Measurements from ENCODE around the gene ARPC2. TPM values are rescaled to one million over a fixed set of nuclear protein-coding genes. Genes with fewer than 3 reads are reported as not detected.

Gene ARPC2
- total and polyA plus RNA-seq, 2 of the 13 experiments (the other 11 are each of a cell fraction or from before 2014, with no cell fraction given), result 168 to 303 TPM

DNA sequence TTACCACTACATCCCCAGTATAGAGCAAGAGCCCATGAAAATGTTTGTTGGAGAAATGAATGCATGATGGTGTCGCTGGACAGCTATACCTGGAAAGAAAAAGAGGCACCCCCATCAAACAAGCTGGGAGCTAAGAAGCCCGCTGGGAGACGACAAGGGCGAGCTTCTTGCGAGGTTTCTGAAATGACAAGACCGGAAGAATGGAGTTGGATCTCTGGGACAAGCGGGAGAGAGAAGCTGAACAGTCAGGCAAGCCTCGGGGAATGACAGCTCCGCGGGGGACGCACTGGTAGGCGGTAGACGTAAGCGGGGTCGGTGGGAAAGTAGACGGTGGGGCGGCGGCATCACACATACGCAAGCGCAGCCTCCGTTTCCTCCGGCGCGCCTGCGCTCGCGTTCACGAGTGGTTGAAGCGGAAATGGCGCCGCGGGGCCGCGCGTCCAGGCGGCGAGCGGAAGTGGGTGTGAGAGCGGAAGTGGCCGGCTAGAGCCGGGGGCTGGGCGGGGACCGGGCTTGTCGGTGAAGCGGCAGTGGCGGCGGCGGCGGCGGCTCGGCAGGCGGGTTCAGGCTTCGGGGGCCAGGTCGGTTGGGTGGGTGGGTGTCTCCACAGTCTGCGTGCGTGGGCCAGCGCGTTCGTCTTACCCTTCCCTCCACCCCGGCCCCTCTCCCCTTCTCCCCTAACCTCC lies at the start of gene ARPC2 (continued):
- TF ChIP-seq, protein P1, sequence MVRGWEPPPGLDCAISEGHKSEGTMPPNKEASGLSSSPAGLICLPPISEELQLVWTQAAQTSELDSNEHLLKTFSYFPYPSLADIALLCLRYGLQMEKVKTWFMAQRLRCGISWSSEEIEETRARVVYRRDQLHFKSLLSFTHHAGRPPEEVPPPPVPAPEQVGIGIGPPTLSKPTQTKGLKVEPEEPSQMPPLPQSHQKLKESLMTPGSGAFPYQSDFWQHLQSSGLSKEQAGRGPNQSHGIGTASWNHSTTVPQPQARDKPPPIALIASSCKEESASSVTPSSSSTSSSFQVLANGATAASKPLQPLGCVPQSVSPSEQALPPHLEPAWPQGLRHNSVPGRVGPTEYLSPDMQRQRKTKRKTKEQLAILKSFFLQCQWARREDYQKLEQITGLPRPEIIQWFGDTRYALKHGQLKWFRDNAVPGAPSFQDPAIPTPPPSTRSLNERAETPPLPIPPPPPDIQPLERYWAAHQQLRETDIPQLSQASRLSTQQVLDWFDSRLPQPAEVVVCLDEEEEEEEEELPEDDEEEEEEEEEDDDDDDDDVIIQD (CRISPR knock-in tag; IDR thresholded peaks at IDR 0.05; ENCODE audit: low read depth), result 0 out of 2 replicates have a peak, but pooled peaks have one; percentile 69
- TF ChIP-seq PLRG1 (conservative IDR thresholded peaks at IDR 0.05) (no peak), PTBP1 (IDR thresholded peaks at IDR 0.05; ENCODE audit: low read depth, low read length, poor library complexity, severe bottlenecking) (no peak), HES4 (CRISPR knock-in tag; IDR thresholded peaks at IDR 0.05; ENCODE audit: borderline replicate concordance) (no peak), CCAR2 (optimal IDR thresholded peaks at IDR 0.05; ENCODE audit: low read depth, low read length) (no peak), PAF1 (CRISPR knock-in tag; IDR thresholded peaks at IDR 0.05) (no peak), ZNF101 (CRISPR knock-in tag; IDR thresholded peaks at IDR 0.05; ENCODE audit: borderline replicate concordance, low read depth) (peak; percentile 38; the same call in 1 of the 2 replicates), ZNF430 (CRISPR knock-in tag; IDR thresholded peaks at IDR 0.05) (no peak), PCBP2 (optimal IDR thresholded peaks at IDR 0.05; ENCODE audit: low read depth, low read length, poor library complexity, severe bottlenecking) (no peak), MYNN (CRISPR knock-in tag; IDR thresholded peaks at IDR 0.05; ENCODE audit: low read depth) (0 out of 2 replicates have a peak, but pooled peaks have one; percentile 82), ZNF556 (CRISPR knock-in tag; IDR thresholded peaks at IDR 0.05; ENCODE audit: borderline replicate concordance) (peak; percentile 85; the same call in 1 of the 2 replicates), BHLHE40 (IDR thresholded peaks at IDR 0.05; ENCODE audit: low read length) (peak; percentile 22; the same call in 1 of the 2 replicates), NPAS2 (CRISPR knock-in tag; IDR thresholded peaks at IDR 0.05; ENCODE audit: borderline replicate concordance) (no peak), HOXA7 (CRISPR knock-in tag; IDR thresholded peaks at IDR 0.05) (no peak)
- TF ChIP-seq, protein P2, sequence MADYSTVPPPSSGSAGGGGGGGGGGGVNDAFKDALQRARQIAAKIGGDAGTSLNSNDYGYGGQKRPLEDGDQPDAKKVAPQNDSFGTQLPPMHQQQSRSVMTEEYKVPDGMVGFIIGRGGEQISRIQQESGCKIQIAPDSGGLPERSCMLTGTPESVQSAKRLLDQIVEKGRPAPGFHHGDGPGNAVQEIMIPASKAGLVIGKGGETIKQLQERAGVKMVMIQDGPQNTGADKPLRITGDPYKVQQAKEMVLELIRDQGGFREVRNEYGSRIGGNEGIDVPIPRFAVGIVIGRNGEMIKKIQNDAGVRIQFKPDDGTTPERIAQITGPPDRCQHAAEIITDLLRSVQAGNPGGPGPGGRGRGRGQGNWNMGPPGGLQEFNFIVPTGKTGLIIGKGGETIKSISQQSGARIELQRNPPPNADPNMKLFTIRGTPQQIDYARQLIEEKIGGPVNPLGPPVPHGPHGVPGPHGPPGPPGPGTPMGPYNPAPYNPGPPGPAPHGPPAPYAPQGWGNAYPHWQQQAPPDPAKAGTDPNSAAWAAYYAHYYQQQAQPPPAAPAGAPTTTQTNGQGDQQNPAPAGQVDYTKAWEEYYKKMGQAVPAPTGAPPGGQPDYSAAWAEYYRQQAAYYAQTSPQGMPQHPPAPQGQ (CRISPR knock-in tag; IDR thresholded peaks at IDR 0.05; ENCODE audit: borderline replicate concordance), result no peak
- TF ChIP-seq, protein P3, sequence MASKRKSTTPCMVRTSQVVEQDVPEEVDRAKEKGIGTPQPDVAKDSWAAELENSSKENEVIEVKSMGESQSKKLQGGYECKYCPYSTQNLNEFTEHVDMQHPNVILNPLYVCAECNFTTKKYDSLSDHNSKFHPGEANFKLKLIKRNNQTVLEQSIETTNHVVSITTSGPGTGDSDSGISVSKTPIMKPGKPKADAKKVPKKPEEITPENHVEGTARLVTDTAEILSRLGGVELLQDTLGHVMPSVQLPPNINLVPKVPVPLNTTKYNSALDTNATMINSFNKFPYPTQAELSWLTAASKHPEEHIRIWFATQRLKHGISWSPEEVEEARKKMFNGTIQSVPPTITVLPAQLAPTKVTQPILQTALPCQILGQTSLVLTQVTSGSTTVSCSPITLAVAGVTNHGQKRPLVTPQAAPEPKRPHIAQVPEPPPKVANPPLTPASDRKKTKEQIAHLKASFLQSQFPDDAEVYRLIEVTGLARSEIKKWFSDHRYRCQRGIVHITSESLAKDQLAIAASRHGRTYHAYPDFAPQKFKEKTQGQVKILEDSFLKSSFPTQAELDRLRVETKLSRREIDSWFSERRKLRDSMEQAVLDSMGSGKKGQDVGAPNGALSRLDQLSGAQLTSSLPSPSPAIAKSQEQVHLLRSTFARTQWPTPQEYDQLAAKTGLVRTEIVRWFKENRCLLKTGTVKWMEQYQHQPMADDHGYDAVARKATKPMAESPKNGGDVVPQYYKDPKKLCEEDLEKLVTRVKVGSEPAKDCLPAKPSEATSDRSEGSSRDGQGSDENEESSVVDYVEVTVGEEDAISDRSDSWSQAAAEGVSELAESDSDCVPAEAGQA (IDR thresholded peaks at IDR 0.05; ENCODE audit: low read depth), result peak; percentile 70
- TF ChIP-seq, protein P3 (CRISPR knock-in tag; IDR thresholded peaks at IDR 0.05; ENCODE audit: borderline replicate concordance), result no peak
- TF ChIP-seq, protein P4, sequence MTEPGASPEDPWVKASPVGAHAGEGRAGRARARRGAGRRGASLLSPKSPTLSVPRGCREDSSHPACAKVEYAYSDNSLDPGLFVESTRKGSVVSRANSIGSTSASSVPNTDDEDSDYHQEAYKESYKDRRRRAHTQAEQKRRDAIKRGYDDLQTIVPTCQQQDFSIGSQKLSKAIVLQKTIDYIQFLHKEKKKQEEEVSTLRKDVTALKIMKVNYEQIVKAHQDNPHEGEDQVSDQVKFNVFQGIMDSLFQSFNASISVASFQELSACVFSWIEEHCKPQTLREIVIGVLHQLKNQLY (CRISPR knock-in tag; IDR thresholded peaks at IDR 0.05), result no peak
